Transverse colon (tissue), 4 donors: Measurements from ENCODE around the gene GFRAL. TPM values are rescaled to one million over a fixed set of nuclear protein-coding genes. Genes with fewer than 3 reads are reported as not detected.

Source experiments
- DNase-seq: peaks from one replicate; pipeline ENCODE4 v3.0.0-alpha.2; 2019
- H3K27ac ChIP-seq, 4 donors: fragments of 200-600 bp; sonication (generic); 2 replicates each; pipeline ENCODE4 v1.5.1; 2016 to 2018; ENCODE audit warnings: inconsistent platforms in 4 of 4
- H3K27me3 ChIP-seq: fragments of 200-600 bp; sonication (generic); 2 replicates; pipeline ENCODE4 v1.5.1; 2017; ENCODE audit warnings: inconsistent platforms
- H3K36me3 ChIP-seq, 4 donors: fragments of 200-600 bp; sonication (generic); 2 replicates each; pipeline ENCODE4 v1.5.1; 2017 to 2019; ENCODE audit warnings: inconsistent platforms in 4 of 4
- H3K4me1 ChIP-seq, 4 donors: fragments of 200-600 bp; sonication (generic); 2 replicates each; pipeline ENCODE4 v1.5.1; 2017 to 2020; ENCODE audit warnings: inconsistent platforms in 4 of 4
- H3K4me3 ChIP-seq, 4 donors: fragments of 200-600 bp; sonication (generic); 1 replicate in 1 of 4; 2 replicates in 3 of 4; pipeline versions ENCODE4 v1.5.1 to v1.6.1; 2017 to 2019; ENCODE audit warnings: inconsistent platforms in 4 of 4
- H3K9me3 ChIP-seq, 2 donors: fragments of 200-600 bp; sonication (generic); 2 replicates each; pipeline ENCODE4 v1.5.1; 2017 to 2019; ENCODE audit warnings: inconsistent platforms in 2 of 2
- CTCF ChIP-seq, 5 experiments: fragments of 200-600 bp in 3 of 5; fragments of 450-650 bp in 2 of 5; sonication (generic) in 3 of 5; IDR thresholded peaks; 1 replicate in 2 of 5; 2 replicates in 3 of 5; pipeline ENCODE4 v1.5.1; 2016 to 2017; ENCODE audit warnings: antibody characterized with exemption in 5 of 5, inconsistent platforms in 3 of 5, mild to moderate bottlenecking in 2 of 5, moderate library complexity in 1 of 5
- EP300 ChIP-seq: sonication (generic); formaldehyde crosslinking; IDR thresholded peaks from one replicate; pipeline ENCODE4 v1.6.1; 2017; ENCODE audit warnings: antibody characterized with exemption, low read depth
- POLR2A ChIP-seq: fragments of 450-650 bp; IDR thresholded peaks from one replicate; pipeline ENCODE4 v1.6.1; 2016; ENCODE audit warnings: antibody characterized with exemption, mild to moderate bottlenecking, moderate library complexity
- POLR2AphosphoS5 ChIP-seq, 3 donors: sonication (generic); formaldehyde crosslinking; IDR thresholded peaks; one replicate each; pipeline ENCODE4 v1.6.1; 2016; ENCODE audit warnings: antibody characterized with exemption in 3 of 3
- WGBS, 2 donors: methylation state at CpG; one replicate each; pipeline ENCODE4 v1.1.5; 2018; ENCODE audit warnings: low coverage in 1 of 2; 5-methylcytosine and 5-hydroxymethylcytosine counted together
- in situ Hi-C, 4 donors: fragments of 200-750 bp; cut with MboI; loops; one replicate each; pipeline versions ENCODE4 v1.15.0 to v1.15.1; 2017; ENCODE audit warnings: low sequenced_read_pairs in 3 of 4, low pct_ligation_motif_present in 1 of 4, low pct_unique_long_range_greater_than_20kb in 1 of 4
- intact Hi-C: fragments of 100-400 bp; cut with DNase I; formaldehyde crosslinking; loops from one replicate; pipeline ENCODE4 v1.15.1; 2023; ENCODE audit warnings: low total_unique reads
- total RNA-seq, 4 donors: library from RNA; depleted of rRNA; stranded (reverse); fragments of >200 nt; gene quantifications; one replicate each; pipeline ENCODE4 v1.1.0, GENCODE V29; 2016

The GFRAL gene
- not detected for total RNA-seq

- Histone ChIP-seq H3K27me3 (no peaks in the 10 kb centered on the region), H3K4me1 (no peaks in the 10 kb centered on the region), H3K27ac (no peak within 1 kb of the TSS), H3K4me3 (no peak within 1 kb of the TSS), H3K9me3 (no peaks in the 10 kb centered on the region), H3K36me3 (no peaks in the 10 kb centered on the region)
- no peak for DNase-seq
- 63 to 70% methylated on average over 5 of the region's 5 CpGs for WGBS, 2 donors
- in situ Hi-C loops (no loop called here), intact Hi-C loops (no loop called here)
- TF ChIP-seq POLR2A: no peak
- no peak for TF ChIP-seq POLR2AphosphoS5 (IDR thresholded peaks at IDR 0.05)
- no peak for TF ChIP-seq CTCF (IDR thresholded peaks at IDR 0.05)
- TF ChIP-seq EP300: no peak
Measured at GRCh38 chr6:55327169-55327568, at the start of gene GFRAL. Gene GFRAL, plus strand, starts transcription at chr6:55327469. Its CDS starts 86 bp downstream, at chr6:55327555.

GRCh38 chr6:55277646-55278045 is 49.6 kb upstream of the GFRAL start:
- 84 to 91% methylated on average over 5 of the region's 5 CpGs for WGBS, 2 donors
- Histone ChIP-seq H3K27ac (no peak overlapping the region), H3K4me1 (no peaks in the 10 kb centered on the region), H3K9me3 (no peaks in the 10 kb centered on the region), H3K27me3 (no peaks in the 10 kb centered on the region), H3K36me3 (no peaks in the 10 kb centered on the region), H3K4me3 (no peak overlapping the region)
- no peak for DNase-seq
- TF ChIP-seq POLR2A: no peak
- TF ChIP-seq CTCF (IDR thresholded peaks at IDR 0.05): no peak
- TF ChIP-seq EP300: no peak
- no peak for TF ChIP-seq POLR2AphosphoS5 (IDR thresholded peaks at IDR 0.05)
- in situ Hi-C loops: no loop called here
- intact Hi-C loops: no loop called here

- TF ChIP-seq EP300 (no peak), POLR2AphosphoS5 (IDR thresholded peaks at IDR 0.05) (no peak), CTCF (IDR thresholded peaks at IDR 0.05) (no peak)
- intact Hi-C loops (no loop called here), in situ Hi-C loops (no loop called here)
- no peaks in the 10 kb centered on the region for H3K9me3 ChIP-seq
- WGBS, 2 donors: 43 to 52% methylated on average over 4 of the region's 4 CpGs
- H3K36me3 ChIP-seq: no peaks in the 10 kb centered on the region
- H3K4me1 ChIP-seq: no peaks in the 10 kb centered on the region
- no peaks in the 10 kb centered on the region for H3K27me3 ChIP-seq
- DNase-seq: no peak
- no peak overlapping the region for H3K4me3 ChIP-seq
- H3K27ac ChIP-seq: no peak overlapping the region
Measured at GRCh38 chr6:55281215-55281614, 46.1 kb upstream of the GFRAL start.

GRCh38 chr6:55282115-55282514 is 45.2 kb upstream of the GFRAL start:
- Histone ChIP-seq H3K9me3 (no peaks in the 10 kb centered on the region), H3K27ac (no peak overlapping the region), H3K4me3 (no peak overlapping the region), H3K4me1 (no peaks in the 10 kb centered on the region), H3K36me3 (no peaks in the 10 kb centered on the region), H3K27me3 (no peaks in the 10 kb centered on the region)
- no peak for TF ChIP-seq POLR2A
- intact Hi-C loops: no loop called here
- DNase-seq: no peak
- 69 to 91% methylated on average over 3 to 6 of the region's 6 CpGs for WGBS, 2 donors
- in situ Hi-C loops: no loop called here

GRCh38 chr6:55286824-55287223 is 40.4 kb upstream of the GFRAL start:
- TF ChIP-seq EP300 (no peak), POLR2A (no peak), POLR2AphosphoS5 (IDR thresholded peaks at IDR 0.05) (no peak), CTCF (IDR thresholded peaks at IDR 0.05) (no peak)
- no peaks in the 10 kb centered on the region for H3K27me3 ChIP-seq
- no peaks in the 10 kb centered on the region for H3K36me3 ChIP-seq
- intact Hi-C loops (no loop called here), in situ Hi-C loops (no loop called here)
- H3K27ac ChIP-seq: no peak overlapping the region
- H3K4me3 ChIP-seq: no peak overlapping the region
- no peak for DNase-seq
- H3K9me3 ChIP-seq: no peaks in the 10 kb centered on the region
- H3K4me1 ChIP-seq: no peaks in the 10 kb centered on the region
- WGBS, 2 donors: 51 to 64% methylated on average over 2 of the region's 2 CpGs
